ENCODE measurements around the gene CAPN8.

Gene CAPN8

GRCh38 chr1:223665592-223666312, at the start of gene CAPN8:
Gene CAPN8, minus strand, starts transcription at chr1:223665701. Its CDS starts 55 bp downstream, at chr1:223665646.
- no peak for DNase-seq (ENCODE audit: low spot score)

GRCh38 chr1:223714849-223715603, 49.5 kb upstream of the CAPN8 start:
- no peak for DNase-seq (ENCODE audit: low spot score)

GRCh38 chr1:223714421-223714724, 48.9 kb upstream of the CAPN8 start:
- DNase-seq (ENCODE audit: low spot score): no peak

- DNase-seq (ENCODE audit: low spot score): no peak
Measured at GRCh38 chr1:223713546-223714420, 48.3 kb upstream of the CAPN8 start.

GRCh38 chr1:223712850-223713474, 47.5 kb upstream of the CAPN8 start:
- DNase-seq (ENCODE audit: low spot score): no peak

GRCh38 chr1:223712194-223712849, 46.8 kb upstream of the CAPN8 start, which contains the start of gene CAPN2:
Gene CAPN2, plus strand, starts transcription at chr1:223712539. Its CDS starts 102 bp downstream, at chr1:223712641.
- peak; percentile 73 for DNase-seq (ENCODE audit: low spot score)

GRCh38 chr1:223711747-223712193, 46.3 kb upstream of the CAPN8 start:
- no peak for DNase-seq (ENCODE audit: low spot score)

GRCh38 chr1:223711173-223711572, 45.7 kb upstream of the CAPN8 start:
- DNase-seq (ENCODE audit: low spot score): no peak

- DNase-seq (ENCODE audit: low spot score): no peak
Measured at GRCh38 chr1:223710179-223711133, 45.0 kb upstream of the CAPN8 start.

GRCh38 chr1:223709598-223709997, 44.1 kb upstream of the CAPN8 start:
- no peak for DNase-seq (ENCODE audit: low spot score)

GRCh38 chr1:223708651-223709268, 43.3 kb upstream of the CAPN8 start:
- no peak for DNase-seq (ENCODE audit: low spot score)

GRCh38 chr1:223708001-223708359, 42.5 kb upstream of the CAPN8 start:
- DNase-seq (ENCODE audit: low spot score): no peak

GRCh38 chr1:223707256-223708000, 41.9 kb upstream of the CAPN8 start:
- DNase-seq (ENCODE audit: low spot score): peak; percentile 91

- DNase-seq (ENCODE audit: low spot score): no peak
Measured at GRCh38 chr1:223706077-223706973, 40.8 kb upstream of the CAPN8 start.

GRCh38 chr1:223704921-223705878, 39.7 kb upstream of the CAPN8 start:
- no peak for DNase-seq (ENCODE audit: low spot score)

GRCh38 chr1:223703668-223704013, 38.1 kb upstream of the CAPN8 start:
- no peak for DNase-seq (ENCODE audit: low spot score)
